HAP-1 (cell line): ENCODE results near the gene BPIFB6.

Source experiments
- DNase-seq, 2 experiments: peaks; one replicate each; pipeline ENCODE4 v3.0.0-alpha.2; 2016 to 2020; ENCODE audit warnings: low spot score in 2 of 2
- H3K27me3 ChIP-seq: fragments of 250-450 bp; sonication (Bioruptor Pico); 2 replicates; pipeline ENCODE4 v1.5.1; 2020; ENCODE audit warnings: low read depth, mild to moderate bottlenecking, moderate library complexity
- H3K36me3 ChIP-seq: fragments of 250-450 bp; sonication (Bioruptor Pico); replicated peaks from 2 replicates; pipeline ENCODE4 v1.5.1; 2020; ENCODE audit warnings: mild to moderate bottlenecking
- H3K4me1 ChIP-seq: fragments of 250-450 bp; sonication (Bioruptor Pico); 2 replicates; pipeline ENCODE4 v1.5.1; 2020; ENCODE audit warnings: mild to moderate bottlenecking
- H3K4me3 ChIP-seq: fragments of 250-450 bp; sonication (Bioruptor Pico); 2 replicates; pipeline ENCODE4 v1.5.1; 2020; ENCODE audit warnings: mild to moderate bottlenecking, moderate library complexity
- H3K9me3 ChIP-seq: fragments of 250-450 bp; sonication (Bioruptor Pico); 2 replicates; pipeline ENCODE4 v1.5.1; 2020; ENCODE audit warnings: mild to moderate bottlenecking, moderate library complexity
- in situ Hi-C: fragments of 300-500 bp; cut with MboI; formaldehyde crosslinking; loops from 3 replicates; pipeline ENCODE4 v1.14.3; 2020; ENCODE audit warnings: low sequenced_read_pairs, inconsistent platforms, mixed read lengths

The BPIFB6 gene

GRCh38 chr20:32991792-32992641, 39.4 kb upstream of the BPIFB6 start:
- Histone ChIP-seq H3K4me1 (no peaks in the 10 kb centered on the region), H3K27me3 (no peaks in the 10 kb centered on the region), H3K4me3 (no peak overlapping the region), H3K36me3 (no peaks in the 10 kb centered on the region), H3K9me3 (no peaks in the 10 kb centered on the region; the same call in 1 of the 2 replicates)
- DNase-seq, result no peak
- in situ Hi-C loops, result no loop called here

DNA sequence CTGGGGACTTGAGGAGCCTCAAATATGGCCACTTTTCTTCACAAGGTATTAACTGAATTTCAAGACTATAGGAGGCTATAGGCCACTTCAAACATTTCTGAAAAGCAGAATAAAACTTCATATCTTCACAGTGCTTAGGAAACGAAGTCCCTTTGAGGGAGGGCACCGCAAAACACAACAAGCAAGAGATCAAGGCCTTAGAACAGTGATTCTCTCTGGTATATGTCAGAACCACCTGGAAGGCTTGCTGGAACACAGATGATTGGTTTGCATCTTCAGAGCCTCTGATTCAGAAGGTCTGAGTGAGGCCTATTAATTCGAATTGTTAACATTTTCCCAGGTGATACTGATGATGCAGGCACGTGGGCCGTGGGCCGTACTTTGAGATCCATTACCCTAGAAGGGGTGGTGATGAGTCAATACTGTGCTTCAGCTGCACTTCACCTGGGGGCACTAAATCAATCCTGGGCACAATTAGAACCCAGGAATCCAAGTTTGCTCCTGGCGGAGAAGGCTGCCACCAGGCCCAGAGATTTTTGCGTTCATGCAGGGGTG, 37.9 kb upstream of the BPIFB6 start:
- H3K27me3 ChIP-seq, result no peaks in the 10 kb centered on the region
- H3K9me3 ChIP-seq, result no peaks in the 10 kb centered on the region; the same call in 1 of the 2 replicates
- no peak overlapping the region for H3K4me3 ChIP-seq
- in situ Hi-C loops, result no loop called here
- no peak for DNase-seq
- H3K36me3 ChIP-seq, result no peaks in the 10 kb centered on the region
- no peaks in the 10 kb centered on the region for H3K4me1 ChIP-seq

- DNase-seq, result no peak
- Histone ChIP-seq H3K27me3 (no peaks in the 10 kb centered on the region), H3K9me3 (no peaks in the 10 kb centered on the region; the same call in 1 of the 2 replicates), H3K4me3 (no peak overlapping the region), H3K4me1 (no peaks in the 10 kb centered on the region), H3K36me3 (no peaks in the 10 kb centered on the region)
- in situ Hi-C loops, result no loop called here
Observed at GRCh38 chr20:32995802-32996201, 35.6 kb upstream of the BPIFB6 start.

DNA sequence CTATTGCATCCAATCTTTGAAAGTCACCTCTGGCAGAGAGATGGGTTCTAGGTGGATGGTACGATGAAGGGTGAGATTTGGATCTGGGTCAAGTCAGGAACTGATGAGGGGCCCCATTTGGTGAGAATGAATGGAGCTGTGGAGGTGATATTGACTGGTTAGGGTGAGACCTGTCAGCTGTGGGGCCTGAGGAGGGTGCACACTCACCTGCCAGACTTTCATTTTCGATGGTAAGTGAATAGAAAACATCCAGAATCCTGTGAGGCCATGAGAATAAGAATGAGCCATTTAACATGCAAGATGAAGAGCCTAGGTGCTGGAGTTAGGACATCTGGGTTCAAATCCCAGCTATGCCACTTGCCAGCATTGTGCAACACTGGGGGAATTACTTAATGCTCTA, 34.0 kb upstream of the BPIFB6 start:
- H3K27me3 ChIP-seq, result no peaks in the 10 kb centered on the region

DNA sequence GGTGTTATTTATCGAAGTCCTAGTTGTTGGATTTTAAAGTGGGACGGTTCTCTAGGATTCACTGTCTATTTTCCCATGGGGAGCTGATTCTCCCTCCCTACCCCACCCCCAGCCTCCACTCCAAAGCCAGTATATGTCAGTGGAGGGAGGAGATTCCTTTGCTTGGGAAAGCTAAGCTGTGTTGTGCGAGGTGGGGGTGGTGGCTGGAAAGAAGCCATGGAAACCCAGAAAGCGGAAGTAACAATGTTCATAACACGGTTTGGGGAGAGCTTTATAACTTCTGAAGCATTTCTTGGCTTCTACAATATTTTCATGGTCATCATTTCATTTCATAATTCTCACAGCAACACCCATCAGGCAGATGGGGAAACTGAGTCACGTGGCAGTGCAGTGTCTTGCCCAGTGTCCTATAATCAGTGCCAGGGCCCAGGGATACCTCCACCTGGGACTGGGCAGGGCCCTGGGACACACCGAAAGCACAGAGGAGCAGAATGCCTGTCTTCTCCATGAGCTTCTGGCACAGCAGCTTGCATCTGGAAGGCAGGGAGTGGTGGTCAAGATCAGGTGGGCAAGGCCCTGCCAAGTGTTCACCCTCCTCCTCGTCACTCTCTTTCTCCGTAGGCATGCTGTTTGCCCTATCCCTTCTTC, 31.7 kb upstream of the BPIFB6 start:
- DNase-seq, result no peak
- in situ Hi-C loops, result no loop called here

More for the DNA sequence above, 34.0 kb upstream of the BPIFB6 start:
- H3K4me1 ChIP-seq, result no peaks in the 10 kb centered on the region
- in situ Hi-C loops, result no loop called here
- H3K9me3 ChIP-seq, result no peaks in the 10 kb centered on the region; the same call in 1 of the 2 replicates
- H3K36me3 ChIP-seq, result no peaks in the 10 kb centered on the region
- no peak for DNase-seq
- no peak overlapping the region for H3K4me3 ChIP-seq

GRCh38 chr20:33000802-33001466, 30.5 kb upstream of the BPIFB6 start:
- Histone ChIP-seq H3K27me3 (no peaks in the 10 kb centered on the region), H3K9me3 (peaks cover 3% of the 10 kb centered on the region), H3K4me1 (no peaks in the 10 kb centered on the region), H3K36me3 (no peaks in the 10 kb centered on the region), H3K4me3 (no peak overlapping the region)
- in situ Hi-C loops, result no loop called here
- DNase-seq, result no peak

More for the DNA sequence above, 31.7 kb upstream of the BPIFB6 start:
- Histone ChIP-seq H3K4me3 (no peak overlapping the region), H3K9me3 (no peaks in the 10 kb centered on the region; the same call in none of the 2 replicates), H3K4me1 (no peaks in the 10 kb centered on the region), H3K36me3 (no peaks in the 10 kb centered on the region), H3K27me3 (no peaks in the 10 kb centered on the region)

GRCh38 chr20:33002087-33002808, 29.2 kb upstream of the BPIFB6 start:
- Histone ChIP-seq H3K36me3 (no peaks in the 10 kb centered on the region), H3K27me3 (no peaks in the 10 kb centered on the region), H3K9me3 (peaks cover 3% of the 10 kb centered on the region), H3K4me3 (no peak overlapping the region), H3K4me1 (no peaks in the 10 kb centered on the region)
- in situ Hi-C loops, result no loop called here
- DNase-seq, result no peak

GRCh38 chr20:33004141-33004751, 27.2 kb upstream of the BPIFB6 start, which contains the start of gene SUN5:
TSS of gene SUN5 (minus strand) at chr20:33004433. CDS start at chr20:33004340, 93 bp downstream.
- Histone ChIP-seq H3K4me1 (no peaks in the 10 kb centered on the region), H3K9me3 (peaks cover 3% of the 10 kb centered on the region), H3K27me3 (no peaks in the 10 kb centered on the region), H3K4me3 (no peak within 1 kb of the TSS), H3K36me3 (no peaks in the 10 kb centered on the region)
- in situ Hi-C loops, result no loop called here
- no peak for DNase-seq

GRCh38 chr20:33005132-33005566, 26.3 kb upstream of the BPIFB6 start:
- Histone ChIP-seq H3K4me1 (no peaks in the 10 kb centered on the region), H3K4me3 (no peak overlapping the region), H3K9me3 (peaks cover 3% of the 10 kb centered on the region), H3K36me3 (no peaks in the 10 kb centered on the region), H3K27me3 (no peaks in the 10 kb centered on the region)
- peak in 1 of 2 experiments; percentile 11 for DNase-seq
- in situ Hi-C loops, result no loop called here

GRCh38 chr20:33005908-33006775, 25.3 kb upstream of the BPIFB6 start:
- DNase-seq, result no peak
- in situ Hi-C loops, result no loop called here
- H3K4me1 ChIP-seq, result no peaks in the 10 kb centered on the region
- peaks cover 4% of the 10 kb centered on the region for H3K27me3 ChIP-seq
- H3K4me3 ChIP-seq, result no peak overlapping the region
- H3K36me3 ChIP-seq, result no peaks in the 10 kb centered on the region
- peaks cover 3% of the 10 kb centered on the region for H3K9me3 ChIP-seq

DNA sequence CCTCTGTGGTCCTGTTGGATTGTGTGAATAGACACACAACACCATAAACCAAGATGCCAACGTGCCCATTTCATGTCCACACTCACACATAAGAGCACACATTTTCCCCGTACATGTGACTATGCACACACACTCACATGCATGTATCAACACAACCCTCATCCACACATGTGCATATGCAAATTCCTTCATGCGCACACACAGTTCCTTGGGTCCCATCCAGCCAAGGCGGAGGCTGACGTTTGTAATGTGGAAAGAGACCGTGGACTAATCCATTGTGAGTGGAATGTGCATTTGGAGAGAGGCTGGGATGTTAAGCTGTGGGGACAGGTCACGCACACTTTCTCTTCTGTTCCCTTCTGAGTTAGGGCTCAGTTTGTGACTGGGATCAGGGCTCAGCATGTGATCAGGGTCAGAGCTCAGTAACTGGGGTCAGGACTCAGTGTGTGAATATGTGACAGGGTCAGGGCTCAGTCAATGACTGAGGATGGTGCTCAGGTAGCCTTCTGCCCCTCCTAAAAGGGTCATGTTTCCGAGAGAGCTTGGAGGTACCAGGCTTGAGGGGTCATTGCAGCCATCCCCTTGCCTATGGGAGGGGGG, 24.6 kb upstream of the BPIFB6 start:
- peaks cover 4% of the 10 kb centered on the region for H3K27me3 ChIP-seq
- no peak overlapping the region for H3K4me3 ChIP-seq
- in situ Hi-C loops, result no loop called here
- no peak for DNase-seq
- no peaks in the 10 kb centered on the region for H3K36me3 ChIP-seq
- peaks cover 3% of the 10 kb centered on the region for H3K9me3 ChIP-seq
- no peaks in the 10 kb centered on the region for H3K4me1 ChIP-seq
